Measurements from ENCODE around the gene GATA2.

GATA2 gene

DNA sequence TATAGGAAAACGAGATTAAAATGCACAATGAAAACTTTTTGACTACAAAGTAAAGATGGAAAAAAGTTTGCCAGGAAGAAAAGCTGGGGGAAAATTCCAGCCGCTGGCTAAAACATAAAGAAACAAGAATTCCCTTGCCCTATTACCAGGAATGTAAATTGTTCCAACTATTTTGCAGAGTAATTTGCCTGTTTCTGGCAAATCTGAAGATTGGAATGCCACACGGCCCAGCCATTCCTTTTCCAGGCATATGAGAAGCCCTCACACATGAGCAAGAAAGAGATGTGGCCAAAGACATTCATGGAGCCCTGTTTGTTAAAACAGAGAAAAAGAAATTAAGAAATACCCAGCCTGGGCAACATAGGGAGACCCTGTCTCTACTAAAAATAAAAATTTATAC, 8.4 kb upstream of the GATA2 start:
- no peak for DNase-seq

DNA sequence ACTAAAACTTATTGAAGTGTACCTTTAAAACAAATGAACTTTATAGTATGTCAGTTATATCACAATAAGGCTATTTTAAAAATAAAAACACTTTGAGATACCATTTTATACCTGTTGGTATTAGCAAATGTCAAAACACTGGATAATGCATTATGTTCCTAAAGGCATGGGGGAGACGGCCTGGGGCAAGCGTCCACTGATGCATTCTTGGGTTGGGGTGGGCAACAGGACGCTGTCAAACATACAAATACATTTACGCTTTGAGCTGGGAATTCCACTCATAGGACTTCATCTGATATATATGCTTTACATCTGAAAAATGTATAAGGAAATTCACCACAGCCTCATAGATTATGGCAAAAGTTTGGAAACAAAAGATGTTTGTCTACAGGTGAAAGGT, 7.6 kb upstream of the GATA2 start:
- DNase-seq, result no peak

- DNase-seq, result no peak
These were observed 6.8 kb upstream of the GATA2 start for GRCh38 chr3:128499724-128500275.

- DNase-seq, result no peak
These were observed 6.0 kb upstream of the GATA2 start for GRCh38 chr3:128498901-128499530.

DNA sequence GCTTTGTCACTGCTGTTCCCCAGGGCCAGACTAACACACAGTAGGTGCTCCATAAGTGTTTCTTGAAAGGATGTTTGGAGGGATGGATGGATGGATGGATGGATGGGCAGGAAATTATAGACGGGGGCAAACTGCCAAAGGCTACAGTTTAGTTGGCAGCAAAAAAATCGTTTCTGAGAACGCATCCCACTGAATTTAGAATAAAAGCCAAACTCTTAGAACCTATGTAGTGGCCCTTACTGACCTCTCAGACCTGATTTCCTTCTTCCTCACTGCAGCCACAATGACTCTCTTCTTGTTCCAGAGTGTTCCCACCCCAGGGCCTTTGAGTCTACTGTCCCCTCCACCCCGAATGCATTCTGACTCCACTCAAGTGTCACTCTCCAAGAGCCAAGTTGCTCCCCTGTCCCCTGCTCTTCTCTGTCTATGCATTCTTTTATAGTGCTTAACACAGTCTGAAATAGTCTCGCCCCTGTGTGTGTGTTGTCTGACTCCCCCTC, 5.2 kb upstream of the GATA2 start:
- DNase-seq, result no peak

GRCh38 chr3:128497305-128498126, 4.5 kb upstream of the GATA2 start:
- peak; percentile 81 for DNase-seq

- no peak for DNase-seq
These were observed 3.8 kb upstream of the GATA2 start for GRCh38 chr3:128496602-128497304.

GRCh38 chr3:128496019-128496601, 3.1 kb upstream of the GATA2 start:
- DNase-seq, result no peak

GRCh38 chr3:128495435-128495970, 2.5 kb upstream of the GATA2 start:
- no peak for DNase-seq

DNA sequence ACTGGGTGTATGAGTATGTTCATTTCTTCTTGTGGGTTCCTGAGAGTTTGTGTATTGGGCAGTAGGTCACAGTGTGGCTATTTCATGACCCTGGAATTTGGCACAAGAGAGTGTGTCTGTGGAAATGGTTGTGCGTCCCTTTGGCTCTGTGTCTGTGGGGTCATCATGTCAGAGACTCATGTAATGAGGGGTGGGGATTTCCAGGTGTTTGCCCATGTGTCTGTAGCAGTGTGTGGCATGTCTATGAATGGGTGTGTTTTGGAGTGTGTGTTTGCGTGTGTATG, 1.3 kb upstream of the GATA2 start:
- DNase-seq, result no peak

- DNase-seq, result no peak
These were observed 767 bp upstream of the GATA2 start for GRCh38 chr3:128493570-128494366.

DNA sequence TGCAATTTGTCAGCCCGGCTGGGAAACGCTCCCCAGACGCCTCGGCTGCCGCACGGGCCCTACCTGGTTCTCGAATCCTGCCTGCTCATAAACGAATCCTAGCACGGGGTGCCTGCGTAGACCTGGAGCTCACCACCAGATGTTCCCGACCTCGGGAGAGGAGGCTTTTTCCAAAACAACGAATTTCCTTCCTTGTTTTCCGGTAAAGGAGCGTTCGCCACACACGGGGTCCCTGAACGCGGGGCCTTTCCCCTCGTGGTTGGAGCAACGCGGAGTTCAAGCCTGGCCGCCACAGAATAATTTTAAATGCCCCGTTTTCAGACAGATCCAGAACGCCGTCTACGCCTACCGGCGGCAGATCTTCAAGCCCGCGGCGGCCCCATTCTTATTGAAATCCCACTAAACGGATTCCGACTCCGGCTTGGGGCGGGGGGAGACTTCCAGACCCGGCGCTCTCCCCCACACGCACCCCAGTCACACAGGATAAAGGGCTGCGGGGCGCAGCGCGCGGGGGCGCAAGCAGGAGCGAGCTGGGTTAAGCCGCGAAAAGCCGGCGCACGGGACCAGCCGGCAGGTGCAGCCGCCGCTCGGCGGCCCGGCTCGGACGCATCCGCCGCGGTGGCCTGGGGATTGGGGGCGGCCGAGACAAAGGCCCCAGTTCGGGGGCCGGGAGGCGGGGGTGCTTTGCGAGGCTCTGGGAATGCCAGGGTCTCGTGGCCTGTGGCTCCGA, 895 bp downstream of the GATA2 start:
- DNase-seq, result no peak

DNA sequence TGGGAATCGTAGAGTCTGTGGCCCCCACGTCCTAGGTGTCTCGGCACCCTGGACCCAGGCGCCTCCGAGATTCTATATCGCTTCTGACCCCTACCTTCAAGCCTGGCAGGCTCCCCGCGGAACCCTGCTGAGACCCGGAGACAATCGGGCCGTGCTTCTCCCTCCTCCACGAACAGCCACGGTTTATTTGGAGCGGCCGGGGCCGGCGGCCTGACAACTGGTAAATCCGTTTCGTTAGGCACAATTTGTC, 1.4 kb downstream of the GATA2 start:
- DNase-seq, result no peak

DNA sequence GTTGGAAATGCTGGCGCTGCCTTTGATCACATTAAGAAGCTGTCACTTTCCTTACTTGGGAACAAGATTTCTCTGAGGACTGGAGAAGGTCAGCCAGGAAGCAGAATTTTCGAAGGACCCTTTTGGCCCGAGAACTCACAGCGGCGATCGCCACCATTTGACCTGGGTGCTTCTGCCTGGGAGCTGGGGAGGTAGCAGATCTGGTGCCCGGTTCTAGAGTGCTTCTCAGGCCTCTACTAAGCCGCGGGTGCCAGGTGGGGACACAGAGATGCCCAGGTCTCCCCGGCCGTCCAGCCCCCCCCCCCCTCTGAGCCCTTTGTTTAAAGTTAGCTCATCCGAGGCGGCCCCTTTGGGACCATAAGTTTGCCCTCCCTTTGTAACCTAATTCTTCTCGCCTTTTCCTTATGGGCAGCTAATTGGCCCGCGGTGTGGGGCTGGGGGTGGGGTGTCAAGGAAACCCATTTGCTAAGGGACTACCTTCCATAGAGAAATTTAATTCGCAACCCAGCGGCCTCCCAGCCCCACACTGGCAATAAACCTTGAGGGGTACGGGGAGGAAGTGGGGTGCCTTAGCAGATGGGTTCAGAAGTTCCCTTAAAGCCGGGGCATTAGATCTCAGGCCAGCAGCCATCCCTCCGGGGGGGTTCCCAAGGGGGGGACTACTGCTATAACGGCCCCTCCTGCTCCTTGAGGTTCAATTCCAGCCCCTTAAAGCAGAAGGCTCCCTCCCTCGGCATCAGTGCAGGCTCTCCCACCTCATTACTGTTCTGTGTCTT, 1.9 kb downstream of the GATA2 start:
- no peak for DNase-seq

DNA sequence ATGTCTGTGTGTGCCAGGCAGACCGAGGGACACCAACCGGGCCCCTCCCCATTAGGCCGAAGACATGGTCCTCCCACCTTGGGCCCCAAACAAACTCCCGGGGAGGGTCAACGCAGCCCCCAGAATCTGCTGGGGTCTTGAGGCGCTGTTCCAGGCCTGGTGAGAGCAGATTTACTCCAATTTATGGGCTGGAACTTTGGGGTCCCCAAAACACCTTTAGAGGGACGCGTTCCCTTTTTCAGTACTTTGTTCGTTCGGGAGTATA, 2.4 kb downstream of the GATA2 start:
- DNase-seq, result no peak

GRCh38 chr3:128489927-128490649, 2.9 kb downstream of the GATA2 start:
- DNase-seq, result no peak

DNA sequence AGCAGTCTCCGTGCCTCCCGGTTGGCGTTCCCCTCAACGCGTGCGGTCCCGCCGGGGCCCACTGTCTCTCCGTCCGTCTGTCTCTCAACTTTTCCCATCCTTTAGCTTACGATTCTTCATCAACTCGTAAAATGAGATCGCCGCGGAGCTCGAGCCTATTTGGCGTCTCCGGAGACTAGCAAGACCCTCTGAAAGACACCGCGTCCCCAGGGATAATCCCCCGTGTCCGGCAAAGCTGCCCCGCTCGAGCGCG, 3.4 kb downstream of the GATA2 start:
- no peak for DNase-seq

DNA sequence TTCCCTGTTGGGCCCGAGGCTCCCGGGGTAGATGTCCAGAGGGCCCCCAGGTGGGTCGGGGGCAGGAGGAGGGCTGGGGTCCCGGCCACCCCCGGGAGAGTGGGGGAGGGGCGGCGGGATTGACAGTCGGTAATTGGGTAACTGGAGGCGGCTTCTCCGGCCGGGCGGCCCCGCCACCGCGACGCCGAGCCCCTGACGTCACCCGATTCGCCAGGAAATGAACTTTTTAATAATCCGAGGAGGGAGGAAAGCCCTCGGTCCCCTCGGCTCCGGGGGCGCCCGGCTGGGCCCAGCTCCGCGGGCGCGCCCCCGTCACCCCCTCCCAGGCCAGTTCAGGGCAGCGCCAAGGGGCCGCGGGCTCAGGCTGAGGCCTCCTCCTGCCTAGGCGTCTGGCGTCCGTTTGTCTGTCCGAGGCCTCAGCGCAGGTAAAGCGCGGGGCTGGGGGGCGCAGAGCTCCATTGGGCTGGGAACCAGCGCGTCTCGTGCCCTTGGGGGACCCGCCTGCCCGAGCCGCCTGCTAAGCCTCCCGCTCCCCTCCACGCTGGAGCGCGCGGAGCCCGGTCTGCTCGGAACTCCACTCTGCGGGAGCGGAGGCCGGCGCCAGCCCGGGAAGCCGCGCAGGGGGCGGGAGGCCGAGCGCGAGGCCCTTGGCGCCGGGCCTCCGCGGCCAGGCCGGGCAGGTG, 3.9 kb downstream of the GATA2 start:
- no peak for DNase-seq

DNA sequence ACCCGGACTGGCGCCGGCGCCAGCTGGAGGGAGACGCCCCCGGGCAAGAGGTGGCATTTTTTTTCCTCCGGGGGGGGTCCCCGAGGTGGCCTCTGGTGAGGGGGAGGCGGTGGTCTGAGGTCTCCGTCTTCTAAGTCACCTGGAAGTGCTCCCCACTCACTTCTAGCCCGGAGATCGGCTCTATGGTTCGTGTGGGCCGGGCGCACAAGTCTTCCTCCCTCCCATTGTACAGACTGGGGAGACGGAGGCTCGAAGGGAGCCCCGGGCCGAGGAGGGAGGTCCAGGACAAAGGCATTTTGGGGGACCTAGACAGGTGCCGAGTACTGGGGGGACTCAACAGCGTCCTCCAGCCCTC, 4.4 kb downstream of the GATA2 start:
- no peak for DNase-seq
